ENCODE results near the gene SSBP2. TPM values are rescaled to one million over a fixed set of nuclear protein-coding genes. Genes with fewer than 3 reads are reported as not detected.

Gene SSBP2
- total RNA-seq, 4 donors from 2014 or later, result 38.6 to 58.5 (median 51.8) TPM

DNA sequence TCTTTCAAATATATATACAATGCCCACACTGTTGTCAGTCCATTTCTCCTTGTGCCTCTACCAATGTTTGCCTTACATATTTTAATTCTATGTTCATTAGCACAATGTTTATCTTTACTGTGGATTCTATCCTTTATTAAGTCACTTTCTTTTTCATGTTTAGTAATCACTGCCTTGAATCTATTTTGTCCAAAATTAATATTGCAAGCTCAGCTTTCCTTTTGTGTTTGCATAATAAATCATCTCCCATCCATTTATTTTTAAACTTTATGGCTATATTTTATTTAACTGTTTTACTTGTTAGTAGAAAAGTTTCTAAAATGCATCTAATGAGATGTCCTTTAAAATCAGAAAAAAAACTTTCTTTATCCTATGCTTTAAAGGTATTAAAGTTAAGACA lies 230.1 kb downstream of the SSBP2 start:
- Histone ChIP-seq H3K36me3 (no peaks in the 10 kb centered on the region), H3K27me3 (no peaks in the 10 kb centered on the region), H3K9me3 (no peaks in the 10 kb centered on the region), H3K27ac (no peak overlapping the region), H3K4me1 (no peaks in the 10 kb centered on the region), H3K4me3 (replicated peaks in 1 of 3) (no peak overlapping the region)
- DNase-seq, result no peak
- intact Hi-C loops (cut with DNase I), result no loop called here
- TF ChIP-seq, protein P1, sequence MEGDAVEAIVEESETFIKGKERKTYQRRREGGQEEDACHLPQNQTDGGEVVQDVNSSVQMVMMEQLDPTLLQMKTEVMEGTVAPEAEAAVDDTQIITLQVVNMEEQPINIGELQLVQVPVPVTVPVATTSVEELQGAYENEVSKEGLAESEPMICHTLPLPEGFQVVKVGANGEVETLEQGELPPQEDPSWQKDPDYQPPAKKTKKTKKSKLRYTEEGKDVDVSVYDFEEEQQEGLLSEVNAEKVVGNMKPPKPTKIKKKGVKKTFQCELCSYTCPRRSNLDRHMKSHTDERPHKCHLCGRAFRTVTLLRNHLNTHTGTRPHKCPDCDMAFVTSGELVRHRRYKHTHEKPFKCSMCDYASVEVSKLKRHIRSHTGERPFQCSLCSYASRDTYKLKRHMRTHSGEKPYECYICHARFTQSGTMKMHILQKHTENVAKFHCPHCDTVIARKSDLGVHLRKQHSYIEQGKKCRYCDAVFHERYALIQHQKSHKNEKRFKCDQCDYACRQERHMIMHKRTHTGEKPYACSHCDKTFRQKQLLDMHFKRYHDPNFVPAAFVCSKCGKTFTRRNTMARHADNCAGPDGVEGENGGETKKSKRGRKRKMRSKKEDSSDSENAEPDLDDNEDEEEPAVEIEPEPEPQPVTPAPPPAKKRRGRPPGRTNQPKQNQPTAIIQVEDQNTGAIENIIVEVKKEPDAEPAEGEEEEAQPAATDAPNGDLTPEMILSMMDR (IDR thresholded peaks at IDR 0.05), result no peak
- no peak for TF ChIP-seq POLR2A (IDR thresholded peaks at IDR 0.05)

DNA sequence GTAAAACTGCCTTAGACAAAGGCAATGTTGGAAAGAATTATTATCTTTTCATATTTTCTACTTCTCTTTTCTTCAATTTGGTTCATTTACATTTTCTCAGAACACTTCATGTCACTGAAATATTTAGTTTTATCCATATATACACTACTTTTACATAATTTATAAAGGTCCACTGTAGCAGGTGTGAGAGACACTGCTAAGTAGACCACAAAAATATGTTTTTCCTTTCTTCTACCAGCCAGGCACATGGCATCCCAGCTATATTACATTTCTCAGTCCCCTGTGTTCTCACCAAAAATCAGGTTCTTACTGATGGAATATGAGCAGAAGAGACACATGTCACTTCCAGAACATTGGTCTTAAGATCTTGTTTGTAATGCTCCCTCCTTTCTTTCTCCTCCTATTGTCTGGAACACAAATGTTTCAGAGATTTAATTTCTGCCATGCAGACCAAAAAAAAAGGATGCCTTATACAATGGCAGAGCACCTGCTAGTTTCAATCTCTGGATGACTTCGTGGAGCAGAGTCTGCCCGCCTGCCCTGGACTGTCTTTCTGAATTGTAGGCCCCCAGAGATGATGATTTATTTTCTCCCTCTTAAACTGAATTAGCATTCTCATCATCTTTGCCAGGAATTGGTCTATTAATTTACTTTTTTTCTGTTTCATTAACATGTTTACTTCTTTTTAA lies 231.5 kb downstream of the SSBP2 start:
- intact Hi-C loops (cut with DNase I), result no loop called here
- WGBS, 2 donors, result 98 to 100% methylated on average over 2 of the region's 2 CpGs
- H3K4me1 ChIP-seq, result no peaks in the 10 kb centered on the region

DNA sequence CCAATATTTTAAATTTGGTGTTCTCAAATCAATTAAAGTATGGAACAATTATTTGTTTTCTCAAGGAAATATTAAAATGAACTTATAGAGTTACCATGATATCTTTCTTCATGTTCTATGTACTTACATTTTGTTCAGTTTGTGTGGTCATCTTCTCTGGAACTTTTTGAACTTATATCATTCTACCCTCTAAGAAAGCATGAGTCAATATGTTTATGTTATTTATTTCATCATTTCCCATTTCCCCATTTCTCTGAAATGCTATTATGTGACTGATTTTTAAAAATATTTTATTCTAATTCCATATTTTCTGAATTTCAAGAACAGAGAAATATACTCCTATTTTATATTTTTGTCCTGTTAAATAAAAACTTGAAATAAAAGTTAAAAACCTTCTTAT lies 233.4 kb downstream of the SSBP2 start:
- H3K4me3 ChIP-seq (replicated peaks in 1 of 3), result no peak overlapping the region
- DNase-seq, result no peak
- no peaks in the 10 kb centered on the region for H3K4me1 ChIP-seq
- H3K27ac ChIP-seq, result no peak overlapping the region
- intact Hi-C loops (cut with DNase I), result no loop called here
- H3K27me3 ChIP-seq, result no peaks in the 10 kb centered on the region
- TF ChIP-seq, protein P1 (IDR thresholded peaks at IDR 0.05), result no peak
- no peaks in the 10 kb centered on the region for H3K9me3 ChIP-seq
- no peaks in the 10 kb centered on the region for H3K36me3 ChIP-seq

More for the DNA sequence above, 231.5 kb downstream of the SSBP2 start:
- no peaks in the 10 kb centered on the region for H3K36me3 ChIP-seq
- DNase-seq, result no peak
- H3K9me3 ChIP-seq, result no peaks in the 10 kb centered on the region
- H3K4me3 ChIP-seq (replicated peaks in 1 of 3), result no peak overlapping the region
- H3K27ac ChIP-seq, result no peak overlapping the region
- no peak for TF ChIP-seq POLR2A (IDR thresholded peaks at IDR 0.05)
- TF ChIP-seq, protein P1 (IDR thresholded peaks at IDR 0.05), result no peak
- no peaks in the 10 kb centered on the region for H3K27me3 ChIP-seq

DNA sequence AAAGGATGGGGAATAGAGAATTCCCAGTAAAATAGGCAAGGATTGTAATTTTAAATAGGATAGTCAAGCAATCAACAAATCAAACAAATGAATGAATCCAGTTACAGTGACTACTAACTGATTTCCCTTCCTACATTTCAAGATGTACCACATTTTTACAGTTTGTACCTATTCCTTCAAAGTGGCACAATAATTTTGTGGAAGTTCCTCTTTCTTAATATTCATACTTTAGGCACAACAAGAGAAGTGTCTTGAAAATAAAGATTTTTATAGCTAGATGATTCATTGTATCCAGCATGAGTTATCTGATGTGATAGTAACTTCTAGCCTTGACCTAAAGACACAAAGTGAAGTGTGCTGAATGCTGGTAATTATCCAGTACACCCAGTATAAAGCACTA lies 234.8 kb downstream of the SSBP2 start:
- no peak for TF ChIP-seq POLR2A (IDR thresholded peaks at IDR 0.05)
- TF ChIP-seq, protein P1 (IDR thresholded peaks at IDR 0.05), result no peak
- no peaks in the 10 kb centered on the region for H3K4me1 ChIP-seq
- intact Hi-C loops (cut with DNase I), result no loop called here
- no peaks in the 10 kb centered on the region for H3K36me3 ChIP-seq
- H3K4me3 ChIP-seq (replicated peaks in 1 of 3), result no peak overlapping the region
- no peaks in the 10 kb centered on the region for H3K27me3 ChIP-seq
- DNase-seq, result no peak
- H3K27ac ChIP-seq, result no peak overlapping the region
- H3K9me3 ChIP-seq, result no peaks in the 10 kb centered on the region

GRCh38 chr5:81513982-81514381 lies 236.9 kb downstream of the SSBP2 start:
- Histone ChIP-seq H3K27ac (no peak overlapping the region), H3K9me3 (no peaks in the 10 kb centered on the region), H3K36me3 (no peaks in the 10 kb centered on the region), H3K4me3 (replicated peaks in 1 of 3) (no peak overlapping the region), H3K4me1 (no peaks in the 10 kb centered on the region), H3K27me3 (no peaks in the 10 kb centered on the region)
- TF ChIP-seq POLR2A (IDR thresholded peaks at IDR 0.05), result no peak
- TF ChIP-seq, protein P1 (IDR thresholded peaks at IDR 0.05), result no peak
- no peak for DNase-seq
- intact Hi-C loops (cut with DNase I), result no loop called here

Measured in thyroid gland (tissue), 4 donors.